CD4-positive, alpha-beta memory T cell (primary cell): ENCODE data around the gene LGR6. TPM values are rescaled to one million over a fixed set of nuclear protein-coding genes. Genes with fewer than 3 reads are reported as not detected.

ENCODE experiments used
- CTCF ChIA-PET: fragments of 350-600 bp; sonication (Branson Sonifier 250); formaldehyde crosslinking; loops from one replicate; lab custom pipeline; 2021; ENCODE audit warnings: inconsistent platforms; ENCODE audit not compliant: partially characterized antibody; lab: Charles Lee
- POLR2A ChIA-PET: fragments of 350-600 bp; sonication (Branson Sonifier 250); formaldehyde crosslinking; loops from one replicate; lab custom pipeline; 2021; ENCODE audit not compliant: partially characterized antibody; lab: Charles Lee
- DNase-seq, 5 donors: peaks; one replicate each; pipeline versions ENCODE4 v3.0.0 to v3.0.0-alpha.2; 2020 to 2022; ENCODE audit warnings: mixed read lengths in 1 of 5
- H3K27ac ChIP-seq: one replicate; pipeline ENCODE4 v1.7.0; 2013; ENCODE audit warnings: low read depth, low read length
- H3K27me3 ChIP-seq: 2 replicates; pipeline ENCODE4 v1.7.0; 2013; ENCODE audit warnings: mild to moderate bottlenecking, low read length, moderate library complexity; ENCODE audit not compliant: insufficient read depth
- H3K36me3 ChIP-seq: 2 replicates; pipeline ENCODE4 v1.7.0; 2013; ENCODE audit warnings: mild to moderate bottlenecking, low read length, moderate library complexity; ENCODE audit not compliant: insufficient read depth
- H3K4me1 ChIP-seq: 2 replicates; pipeline ENCODE4 v1.7.0; 2013; ENCODE audit warnings: mild to moderate bottlenecking, low read length, moderate library complexity; ENCODE audit not compliant: insufficient read depth
- H3K4me3 ChIP-seq, 2 donors: one replicate each; pipeline ENCODE4 v1.7.0; 2013; ENCODE audit warnings: low read length in 2 of 2, mild to moderate bottlenecking in 1 of 2
- H3K9me3 ChIP-seq, 2 donors: one replicate each; pipeline ENCODE4 v1.7.0; 2013; ENCODE audit warnings: low read length in 2 of 2, control low read depth in 1 of 2; ENCODE audit not compliant: control insufficient read depth in 1 of 2
- H3K27ac Mint-ChIP-seq, 7 donors: one replicate each; pipeline ENCODE4 v1.8.0; 2020 to 2021; ENCODE audit warnings: mixed read lengths in 7 of 7, mild to moderate bottlenecking in 6 of 7, inconsistent platforms in 3 of 7, moderate library complexity in 3 of 7
- H3K27me3 Mint-ChIP-seq, 2 donors: one replicate each; pipeline ENCODE4 v1.8.0; 2020 to 2021; ENCODE audit warnings: mixed read lengths in 2 of 2
- H3K36me3 Mint-ChIP-seq, 2 donors: one replicate each; pipeline ENCODE4 v1.8.0; 2020 to 2021; ENCODE audit warnings: mixed read lengths in 2 of 2, inconsistent platforms in 1 of 2, mild to moderate bottlenecking in 1 of 2
- H3K4me1 Mint-ChIP-seq, 4 donors: one replicate each; pipeline ENCODE4 v1.8.0; 2020 to 2021; ENCODE audit warnings: mixed read lengths in 4 of 4, mild to moderate bottlenecking in 1 of 4
- H3K4me3 Mint-ChIP-seq, 8 donors: one replicate each; pipeline ENCODE4 v1.8.0; 2020 to 2021; ENCODE audit warnings: mixed read lengths in 8 of 8, mild to moderate bottlenecking in 7 of 8, moderate library complexity in 6 of 8, inconsistent platforms in 3 of 8
- H3K9me3 Mint-ChIP-seq, 8 donors: one replicate each; pipeline ENCODE4 v1.8.0; 2020 to 2021; ENCODE audit warnings: mixed read lengths in 8 of 8, mild to moderate bottlenecking in 5 of 8, inconsistent platforms in 3 of 8, moderate library complexity in 1 of 8
- intact Hi-C: fragments of 100-400 bp; cut with micrococcal nuclease; formaldehyde crosslinking; loops from one replicate; pipeline ENCODE4 v1.15.1; 2023
- polyA plus RNA-seq, 2 donors: library from polyadenylated mRNA; unstranded; fragments of 300-500 nt; fragmentation: Illumina TruSeq; gene quantifications; one replicate each; pipeline ENCODE4 v1.2.3, GENCODE V29; 2021
- total RNA-seq, 2 experiments: library from RNA; stranded (reverse); gene quantifications; one replicate each; pipeline ENCODE4 v1.2.3, GENCODE V29; 2021

Gene LGR6
- total and polyA plus RNA-seq, 4 experiments from 2014 or later = 0.16 to 0.33 (median 0.17) TPM; not detected in 1

DNA sequence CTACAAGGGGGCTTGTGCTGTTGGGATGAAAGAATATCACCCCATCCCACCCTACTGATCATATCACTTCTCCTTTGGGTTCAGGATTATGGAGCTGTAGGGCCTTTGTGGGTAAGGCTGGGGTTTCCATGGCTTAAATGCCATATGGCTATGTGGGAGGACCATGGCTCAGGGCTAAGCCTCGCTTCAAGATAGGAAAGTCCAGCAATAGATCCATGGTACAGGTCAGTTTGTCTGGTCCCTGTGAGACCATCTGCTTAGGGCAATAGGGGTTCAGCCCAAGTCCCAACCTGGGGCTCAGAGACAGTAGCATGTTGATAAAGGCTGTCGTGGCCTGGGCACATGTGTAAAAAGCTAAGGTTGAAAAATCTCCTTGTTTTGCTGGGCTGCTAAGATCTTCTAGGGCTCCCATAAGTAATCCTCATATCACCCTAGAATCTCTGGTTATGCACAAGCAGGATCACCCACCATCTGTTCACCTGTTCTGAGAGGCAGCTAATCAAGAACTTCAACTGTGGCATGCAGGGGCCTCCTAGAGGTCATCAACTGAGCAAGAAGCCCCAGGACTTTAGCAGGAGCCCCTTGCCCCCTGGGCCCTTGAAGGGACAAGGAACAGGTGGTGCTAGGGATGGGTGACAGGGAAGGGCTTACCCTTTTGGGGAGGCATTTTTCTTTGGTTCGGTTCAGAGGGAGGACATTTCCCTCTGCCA is 81.6 kb downstream of the LGR6 start:
- Histone ChIP-seq H3K4me3 (no peak overlapping the region), H3K4me1 (no peaks in the 10 kb centered on the region), H3K36me3 (no peaks in the 10 kb centered on the region), H3K27ac (no peak overlapping the region), H3K27me3 (no peaks in the 10 kb centered on the region), H3K9me3 (no peaks in the 10 kb centered on the region)
- no peak overlapping the region for H3K4me3 Mint-ChIP-seq
- intact Hi-C loops = no loop called here
- peak overlapping the region in 1 of 7 donors; percentile 14 for H3K27ac Mint-ChIP-seq
- peaks cover 9 to 10% of the 10 kb centered on the region in 2 donors for H3K27me3 Mint-ChIP-seq
- H3K36me3 Mint-ChIP-seq = no peaks in the 10 kb centered on the region
- CTCF ChIA-PET = interaction anchor here (0.7 to 5.3 kb wide), 10 partner anchors 10 to 444 kb away, joined by 3 to 78 read pairs (median 5); no protein-coding TSS in a partner anchor
- no peak for DNase-seq
- H3K4me1 Mint-ChIP-seq = no peaks in the 10 kb centered on the region
- H3K9me3 Mint-ChIP-seq = peaks cover 0 to 2% (median 0%) of the 10 kb centered on the region in 8 donors
- POLR2A ChIA-PET = interaction anchor here (0.6 kb wide), 1 partner anchor 120 kb away, joined by 3 read pairs; no protein-coding TSS in a partner anchor

DNA sequence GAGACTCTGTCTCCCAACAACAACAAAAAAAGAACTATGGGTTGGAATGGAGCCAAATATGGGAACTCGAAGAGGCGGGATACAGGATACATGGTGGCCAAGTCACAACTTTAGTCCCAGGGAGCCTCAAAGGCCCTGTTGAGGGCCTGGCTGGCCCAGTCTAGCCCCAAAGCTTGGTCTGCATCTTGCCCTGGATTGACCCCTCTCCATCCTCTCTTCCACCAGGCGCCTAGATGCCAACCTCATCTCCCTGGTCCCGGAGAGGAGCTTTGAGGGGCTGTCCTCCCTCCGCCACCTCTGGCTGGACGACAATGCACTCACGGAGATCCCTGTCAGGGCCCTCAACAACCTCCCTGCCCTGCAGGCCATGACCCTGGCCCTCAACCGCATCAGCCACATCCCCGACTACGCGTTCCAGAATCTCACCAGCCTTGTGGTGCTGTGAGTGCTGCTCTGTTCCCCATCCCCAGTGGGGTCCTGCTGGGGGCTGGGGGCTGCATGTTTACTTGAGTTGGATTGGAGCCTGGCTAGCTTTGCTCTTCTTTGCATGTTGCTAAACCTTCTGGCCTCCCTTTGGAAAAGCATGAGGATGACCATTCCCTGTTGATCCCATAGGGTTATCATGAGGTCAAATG is 82.6 kb downstream of the LGR6 start:
- peaks cover 0 to 2% (median 0%) of the 10 kb centered on the region in 8 donors for H3K9me3 Mint-ChIP-seq
- no peak overlapping the region for H3K4me3 Mint-ChIP-seq
- H3K27ac Mint-ChIP-seq = no peak overlapping the region
- intact Hi-C loops = no loop called here
- ChIA-PET POLR2A (no interaction called here), CTCF (interaction anchor here (5.3 kb wide), 1 partner anchor 38 kb away, joined by 78 read pairs; no protein-coding TSS in a partner anchor)
- Histone ChIP-seq H3K27ac (no peak overlapping the region), H3K36me3 (no peaks in the 10 kb centered on the region), H3K4me3 (no peak overlapping the region), H3K4me1 (no peaks in the 10 kb centered on the region), H3K27me3 (no peaks in the 10 kb centered on the region), H3K9me3 (no peaks in the 10 kb centered on the region)
- no peak for DNase-seq
- H3K27me3 Mint-ChIP-seq = peaks cover 3 to 5% of the 10 kb centered on the region in 2 donors
- H3K36me3 Mint-ChIP-seq = no peaks in the 10 kb centered on the region
- no peaks in the 10 kb centered on the region for H3K4me1 Mint-ChIP-seq

DNA sequence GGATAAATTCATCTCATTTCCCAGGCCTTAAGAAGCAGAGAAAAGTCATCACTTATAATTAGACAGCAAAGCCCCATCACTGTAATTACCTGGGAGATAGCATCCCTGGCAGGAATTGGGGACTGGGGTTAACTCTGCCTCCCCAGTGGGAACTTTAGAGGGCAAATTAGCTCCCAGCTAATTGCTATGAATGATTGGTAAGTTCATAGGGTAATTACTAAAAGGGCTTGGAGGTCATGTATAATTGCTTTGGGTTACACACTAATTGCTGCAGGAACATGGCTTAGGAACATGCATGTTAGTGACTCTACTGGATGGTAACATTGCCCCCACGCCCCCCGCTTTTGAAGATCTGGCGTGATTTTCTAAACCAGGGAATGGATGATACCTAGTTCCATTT is 83.3 kb downstream of the LGR6 start:
- Histone ChIP-seq H3K4me3 (no peak overlapping the region), H3K36me3 (no peaks in the 10 kb centered on the region), H3K27me3 (no peaks in the 10 kb centered on the region), H3K9me3 (no peaks in the 10 kb centered on the region), H3K4me1 (no peaks in the 10 kb centered on the region), H3K27ac (no peak overlapping the region)
- Mint-ChIP-seq H3K4me1 (peaks cover 0 to under 1% (median 0%) of the 10 kb centered on the region in 4 donors), H3K4me3 (no peak overlapping the region), H3K27me3 (peaks cover 2 to 4% of the 10 kb centered on the region in 2 donors), H3K27ac (no peak overlapping the region), H3K9me3 (peaks cover 0 to 2% (median 0%) of the 10 kb centered on the region in 8 donors), H3K36me3 (no peaks in the 10 kb centered on the region)
- ChIA-PET CTCF (interaction anchor here (5.3 kb wide), 1 partner anchor 38 kb away, joined by 78 read pairs; no protein-coding TSS in a partner anchor), POLR2A (no interaction called here)
- DNase-seq = no peak
- intact Hi-C loops = no loop called here

DNA sequence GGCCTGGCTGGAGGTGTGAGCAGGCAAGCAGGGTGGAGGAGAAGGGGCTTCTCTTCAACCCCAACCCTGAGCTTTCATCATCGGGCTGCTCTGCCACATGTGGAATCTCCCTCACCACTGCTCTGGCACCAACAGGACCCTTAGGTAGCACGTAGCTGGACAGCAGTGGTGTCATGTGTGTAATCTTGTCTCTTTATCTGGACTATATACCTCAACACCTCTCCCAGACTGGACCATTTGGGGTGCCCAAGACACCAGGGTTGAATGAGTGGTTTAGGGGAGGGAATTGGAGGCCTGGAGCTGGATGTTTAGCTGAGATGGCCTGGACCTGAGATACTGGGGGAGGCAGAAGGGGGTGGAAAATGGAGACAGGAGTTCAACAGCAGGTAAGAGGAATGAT is 85.2 kb downstream of the LGR6 start:
- Histone ChIP-seq H3K9me3 (no peaks in the 10 kb centered on the region), H3K27me3 (no peaks in the 10 kb centered on the region), H3K4me3 (no peak overlapping the region), H3K36me3 (no peaks in the 10 kb centered on the region), H3K27ac (no peak overlapping the region), H3K4me1 (peaks cover 9% of the 10 kb centered on the region)
- CTCF ChIA-PET = interaction anchor here (1.0 to 1.6 kb wide), 3 partner anchors 12 to 91 kb away, joined by 3 to 5 read pairs (median 3); no protein-coding TSS in a partner anchor
- intact Hi-C loops = no loop called here
- H3K9me3 Mint-ChIP-seq = no peaks in the 10 kb centered on the region
- no peaks in the 10 kb centered on the region for H3K36me3 Mint-ChIP-seq
- POLR2A ChIA-PET = no interaction called here
- H3K27me3 Mint-ChIP-seq = no peaks in the 10 kb centered on the region
- no peak for DNase-seq
- no peak overlapping the region for H3K4me3 Mint-ChIP-seq
- peaks cover 7 to 19% (median 9%) of the 10 kb centered on the region in 4 donors for H3K4me1 Mint-ChIP-seq
- peak overlapping the region in 1 of 7 donors; percentile 1 for H3K27ac Mint-ChIP-seq

DNA sequence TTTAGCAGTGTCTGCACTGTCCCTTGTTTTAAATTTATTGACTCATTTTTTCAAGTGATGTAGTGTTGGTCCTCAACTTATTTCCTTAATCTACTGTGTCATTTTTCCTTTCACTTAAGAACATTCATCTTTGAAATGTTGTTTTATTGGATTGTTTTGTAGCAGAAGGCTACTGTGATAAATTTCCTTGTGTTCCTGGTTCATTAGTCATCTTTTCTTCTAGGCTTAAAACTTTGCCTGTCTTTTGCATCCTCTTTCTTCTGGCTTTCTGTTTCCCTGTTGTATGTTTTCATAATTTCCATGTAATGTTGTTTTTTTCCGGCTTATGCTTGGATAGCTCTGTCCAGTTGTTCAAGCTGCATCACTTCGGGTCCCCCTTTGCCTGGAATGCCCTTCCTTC is 86.2 kb downstream of the LGR6 start:
- Histone ChIP-seq H3K9me3 (no peaks in the 10 kb centered on the region), H3K36me3 (no peaks in the 10 kb centered on the region), H3K27me3 (no peaks in the 10 kb centered on the region), H3K4me3 (no peak overlapping the region), H3K4me1 (peaks cover 12% of the 10 kb centered on the region), H3K27ac (no peak overlapping the region)
- Mint-ChIP-seq H3K27me3 (no peaks in the 10 kb centered on the region), H3K4me1 (peaks cover 8 to 26% (median 15%) of the 10 kb centered on the region in 4 donors), H3K4me3 (no peak overlapping the region), H3K9me3 (no peaks in the 10 kb centered on the region), H3K36me3 (no peaks in the 10 kb centered on the region), H3K27ac (no peak overlapping the region)
- ChIA-PET CTCF (interaction anchor here (1.0 to 1.6 kb wide), 4 partner anchors 10 to 440 kb away, joined by 3 read pairs; no protein-coding TSS in a partner anchor), POLR2A (no interaction called here)
- intact Hi-C loops = no loop called here
- DNase-seq = no peak

DNA sequence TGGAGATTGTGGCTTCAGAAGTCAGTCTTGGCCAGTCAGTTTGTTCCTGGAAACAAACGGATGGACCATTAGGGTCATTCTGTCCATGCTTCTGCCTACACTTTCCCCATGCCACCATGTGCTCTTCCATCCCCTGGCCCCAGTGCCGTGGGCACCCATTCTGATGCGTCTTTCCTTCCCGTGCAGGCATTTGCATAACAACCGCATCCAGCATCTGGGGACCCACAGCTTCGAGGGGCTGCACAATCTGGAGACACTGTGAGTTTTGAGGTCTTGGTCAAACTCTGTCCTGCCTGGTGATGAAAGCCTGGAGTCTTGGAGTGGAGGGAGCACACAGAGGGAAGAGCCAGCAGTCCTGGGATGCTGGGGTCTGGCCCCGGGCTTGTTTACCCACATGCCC is 87.0 kb downstream of the LGR6 start:
- ChIA-PET CTCF (interaction anchor here (0.8 to 1.0 kb wide), 2 partner anchors 9 to 88 kb away, joined by 3 read pairs; no protein-coding TSS in a partner anchor), POLR2A (no interaction called here)
- no peaks in the 10 kb centered on the region for H3K27me3 ChIP-seq
- intact Hi-C loops = no loop called here
- Mint-ChIP-seq H3K9me3 (no peaks in the 10 kb centered on the region), H3K27me3 (no peaks in the 10 kb centered on the region), H3K4me1 (peaks cover 8 to 26% (median 15%) of the 10 kb centered on the region in 4 donors), H3K36me3 (no peaks in the 10 kb centered on the region), H3K27ac (no peak overlapping the region), H3K4me3 (no peak overlapping the region)
- no peak for DNase-seq
- no peaks in the 10 kb centered on the region for H3K36me3 ChIP-seq
- H3K4me3 ChIP-seq = no peak overlapping the region
- H3K4me1 ChIP-seq = peaks cover 12% of the 10 kb centered on the region
- H3K9me3 ChIP-seq = no peaks in the 10 kb centered on the region
- H3K27ac ChIP-seq = no peak overlapping the region
